Measurements from ENCODE around the gene CYB5R3.
"Not testable (repeated sequence)": the region's sequence is repeated elsewhere in the genome, so short reads cannot be mapped to it uniquely, and the experiment has no call there.

CYB5R3 gene

GRCh38 chr22:42596336-42596735 is 52.9 kb downstream of the CYB5R3 start:
- DNase-seq, result no peak

- no peak for DNase-seq
Measured at GRCh38 chr22:42595434-42595833, 53.8 kb downstream of the CYB5R3 start.

GRCh38 chr22:42591987-42592386 is 57.2 kb downstream of the CYB5R3 start:
- no peak for DNase-seq

- no peak for DNase-seq
Measured at GRCh38 chr22:42587588-42588175, 61.5 kb downstream of the CYB5R3 start.

GRCh38 chr22:42586381-42586780 is 62.8 kb downstream of the CYB5R3 start:
- DNase-seq, result no peak

GRCh38 chr22:42585096-42585495 is 64.1 kb downstream of the CYB5R3 start:
- DNase-seq, result no peak

DNA sequence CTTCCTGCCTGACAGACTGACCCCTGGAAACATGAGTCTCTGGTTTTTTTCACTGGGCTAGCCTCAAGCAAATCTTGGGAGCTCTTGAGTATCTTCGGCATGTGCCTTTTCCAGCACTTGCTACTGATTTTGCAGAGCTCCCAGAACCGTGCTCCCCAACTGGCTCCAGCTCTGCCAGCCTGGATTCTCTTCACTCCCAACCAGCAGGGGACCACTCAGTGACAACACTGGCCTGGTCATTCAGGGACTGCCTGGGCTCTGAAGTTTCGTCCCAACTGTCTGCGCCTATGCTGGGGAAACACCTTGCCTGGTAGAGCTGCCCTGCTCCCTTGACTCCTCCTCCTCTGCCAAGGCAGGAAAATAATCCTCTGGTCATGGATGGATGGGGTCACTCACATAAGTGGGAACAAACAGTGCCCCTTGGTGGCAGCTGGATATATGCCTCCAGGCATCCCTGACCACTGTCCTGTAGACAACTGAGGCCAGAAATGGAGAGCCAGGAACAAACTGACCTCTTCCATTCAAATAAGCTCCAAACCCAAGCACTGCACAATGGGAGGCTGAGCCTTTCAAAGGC is 64.7 kb downstream of the CYB5R3 start:
- no peak for DNase-seq

DNA sequence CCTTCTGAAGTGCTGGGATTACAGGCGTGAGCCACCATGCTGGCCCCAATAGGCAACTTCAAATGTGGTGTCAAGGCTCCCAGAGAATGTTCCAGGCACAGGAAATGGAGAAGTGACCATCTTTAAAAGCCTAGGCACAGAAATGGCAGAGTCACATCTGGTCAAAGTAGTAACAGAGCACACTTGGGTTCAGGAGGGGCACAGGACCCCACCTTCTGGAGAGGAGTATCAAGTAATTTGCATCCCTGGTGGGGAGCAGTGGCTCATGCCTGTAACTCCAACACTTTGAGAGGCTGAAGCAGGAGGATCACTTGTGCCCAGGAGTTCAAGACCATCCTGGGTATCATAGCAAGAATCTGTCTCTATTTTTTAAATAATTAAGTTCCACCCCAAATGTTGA is 66.2 kb downstream of the CYB5R3 start:
- no peak for DNase-seq

DNA sequence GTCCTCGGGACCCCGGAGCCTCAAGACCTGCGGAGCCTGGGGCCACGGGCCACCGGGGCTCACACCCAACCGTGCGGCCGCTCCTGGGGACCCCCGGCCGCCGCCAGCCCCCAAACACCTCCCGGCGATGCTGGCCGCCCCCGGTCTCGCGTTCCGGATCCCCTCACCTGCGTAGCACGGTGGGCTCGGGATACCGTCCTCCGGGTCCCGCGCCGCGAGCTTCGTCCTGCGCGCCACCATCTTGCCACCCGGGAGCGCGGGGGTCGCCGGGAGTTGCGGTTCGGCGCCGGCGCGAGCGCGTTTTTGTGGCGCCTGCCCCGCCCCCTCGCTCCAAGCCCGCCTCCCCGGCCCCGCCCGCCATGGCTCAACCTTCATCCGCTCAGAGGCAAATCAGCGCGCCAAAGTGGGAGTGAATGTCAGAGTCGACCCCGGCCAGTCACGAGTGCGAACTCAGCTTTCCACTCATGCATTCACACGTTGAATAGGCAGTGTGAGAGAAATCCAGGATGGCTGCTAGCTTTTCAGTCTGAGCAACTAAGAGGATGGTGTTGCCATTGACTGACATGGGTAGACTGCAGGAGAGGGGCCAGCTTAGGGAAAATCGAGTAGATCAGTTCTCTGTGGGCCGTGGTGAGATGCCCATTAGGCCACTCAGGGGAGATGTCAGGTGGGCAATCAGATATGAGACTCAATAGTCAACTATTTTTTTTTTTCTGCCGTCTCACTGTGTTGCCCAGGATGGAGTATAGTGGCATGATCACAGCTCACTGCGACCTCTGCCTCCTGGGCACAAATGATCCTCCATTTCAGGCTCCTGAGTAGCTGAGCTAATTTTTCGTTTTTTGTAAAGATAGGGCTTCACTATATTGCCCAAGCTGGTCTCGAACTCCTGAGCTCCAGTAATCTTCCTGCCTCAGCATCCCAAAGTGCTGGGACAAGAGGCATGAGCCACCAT is 67.2 kb downstream of the CYB5R3 start:
- DNase-seq, result peak; percentile 69

DNA sequence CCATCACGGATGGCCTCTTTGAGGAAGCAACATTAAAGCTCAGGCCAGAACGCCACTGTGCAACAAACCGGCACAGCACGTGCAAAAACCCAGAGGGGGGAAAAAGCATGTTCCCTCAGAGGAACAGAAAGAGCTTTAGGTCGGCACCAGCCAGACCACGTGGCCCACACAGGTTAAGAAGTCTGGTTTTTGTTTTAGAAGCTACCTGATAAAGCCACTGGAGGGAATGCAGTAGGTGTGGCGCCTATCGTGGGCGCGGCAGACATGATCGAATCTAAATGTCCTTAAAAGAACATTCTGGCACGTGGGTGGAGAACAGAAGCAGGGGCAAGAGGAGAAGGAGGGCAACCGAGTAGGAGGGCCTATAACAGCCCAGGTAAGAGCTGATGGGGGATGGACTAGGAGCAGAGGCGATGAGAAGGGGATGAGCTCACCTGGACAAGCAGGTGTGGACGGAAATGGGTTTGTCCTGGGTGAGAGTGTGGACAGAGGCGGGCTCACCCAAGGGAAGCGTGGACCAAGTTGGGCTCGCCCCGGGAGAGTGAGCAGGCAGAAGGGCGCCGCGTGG is 67.9 kb downstream of the CYB5R3 start:
- DNase-seq, result not testable (repeated sequence)

GRCh38 chr22:42580040-42580439 is 69.2 kb downstream of the CYB5R3 start:
- not testable (repeated sequence) for DNase-seq

GRCh38 chr22:42577623-42578240 is 71.5 kb downstream of the CYB5R3 start:
- no peak for DNase-seq

DNA sequence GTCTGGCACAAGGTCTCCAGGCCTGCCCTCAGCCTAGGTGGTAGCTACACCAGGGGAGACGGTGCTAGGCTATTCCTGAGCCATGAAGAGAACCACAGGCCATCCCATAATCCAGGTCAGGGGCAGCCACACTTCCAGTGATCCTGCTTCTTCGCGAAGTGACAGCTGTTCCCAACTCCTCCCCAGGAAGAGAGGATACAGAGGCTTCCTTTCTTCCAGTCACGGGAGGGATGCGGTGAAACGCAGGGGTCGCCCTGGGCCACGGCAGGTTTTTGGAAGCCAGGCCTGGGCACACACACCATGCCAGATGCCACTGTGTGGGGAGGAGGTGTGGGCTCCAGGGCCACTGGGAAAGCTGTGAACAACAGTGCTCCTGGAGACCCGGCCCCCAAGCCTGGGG is 72.1 kb downstream of the CYB5R3 start:
- DNase-seq, result not testable (repeated sequence)

DNA sequence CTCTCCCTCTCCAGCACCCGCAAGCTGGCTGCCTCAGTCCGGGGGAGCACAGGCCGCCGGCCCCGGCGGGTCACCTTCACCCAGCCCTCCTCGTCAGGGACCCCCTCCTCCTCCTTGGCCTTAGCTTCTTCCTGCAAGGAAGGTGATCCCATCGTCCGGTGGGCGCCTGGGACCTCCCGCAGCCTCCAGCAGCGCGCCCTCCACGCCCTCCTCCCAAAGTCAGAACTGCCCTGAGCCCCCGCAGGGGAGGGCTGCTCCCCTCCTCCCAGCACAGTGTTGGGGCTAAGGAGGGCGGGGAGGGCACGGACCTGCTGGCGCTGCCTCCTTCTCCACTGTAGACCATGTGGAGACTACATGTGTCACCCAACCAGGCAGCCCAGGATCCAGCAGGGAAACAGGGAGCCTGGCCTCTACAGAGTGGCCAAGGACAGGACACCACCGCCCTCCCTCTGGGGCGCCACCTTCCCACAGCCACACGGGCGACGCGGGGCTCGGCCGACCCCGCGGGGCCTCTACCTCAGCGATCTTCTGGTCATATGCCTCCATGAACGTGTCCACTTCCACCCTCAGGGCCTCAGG is 73.1 kb downstream of the CYB5R3 start:
- DNase-seq, result not testable (repeated sequence)

DNA sequence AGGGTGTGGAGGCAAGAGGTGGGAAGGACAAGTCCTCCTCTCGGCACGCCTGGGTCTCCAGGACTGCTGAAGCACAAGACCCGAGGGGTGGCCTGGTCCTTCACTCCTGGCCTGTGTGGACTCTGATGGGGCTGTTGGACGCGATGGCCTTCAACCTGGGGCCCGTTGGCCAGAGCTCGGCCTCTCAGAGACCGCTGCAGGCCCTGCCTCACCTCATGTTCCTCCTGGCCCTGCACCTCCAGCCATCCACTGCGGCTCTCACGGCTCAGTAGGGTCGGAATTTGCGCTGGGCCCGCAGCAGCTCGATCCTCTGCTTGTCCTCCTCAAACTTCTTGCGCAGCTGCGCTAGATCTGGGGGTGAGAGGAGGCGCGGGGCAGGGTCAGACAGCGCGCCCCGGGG is 74.7 kb downstream of the CYB5R3 start:
- DNase-seq, result not testable (repeated sequence)

DNA sequence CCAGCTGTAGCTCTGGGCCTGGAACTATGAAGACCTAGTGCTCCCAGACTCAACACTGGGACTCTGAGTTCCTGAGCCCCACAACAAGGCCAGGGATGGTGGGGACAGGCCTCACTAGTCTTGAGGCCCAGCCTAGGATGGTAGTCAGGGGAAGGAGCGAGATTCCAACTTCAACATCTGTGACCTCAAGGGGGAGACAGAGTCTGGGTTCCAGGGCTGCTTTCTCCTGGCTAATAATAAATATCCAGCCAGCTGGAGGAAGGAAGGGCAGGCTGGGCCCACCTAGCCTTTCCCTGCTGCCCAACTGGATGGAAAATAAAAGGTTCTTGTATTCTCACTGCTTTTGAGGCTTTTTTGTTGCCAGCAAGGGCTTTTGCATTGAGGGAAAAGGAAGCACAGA is 75.1 kb downstream of the CYB5R3 start:
- DNase-seq, result not testable (repeated sequence)

DNA sequence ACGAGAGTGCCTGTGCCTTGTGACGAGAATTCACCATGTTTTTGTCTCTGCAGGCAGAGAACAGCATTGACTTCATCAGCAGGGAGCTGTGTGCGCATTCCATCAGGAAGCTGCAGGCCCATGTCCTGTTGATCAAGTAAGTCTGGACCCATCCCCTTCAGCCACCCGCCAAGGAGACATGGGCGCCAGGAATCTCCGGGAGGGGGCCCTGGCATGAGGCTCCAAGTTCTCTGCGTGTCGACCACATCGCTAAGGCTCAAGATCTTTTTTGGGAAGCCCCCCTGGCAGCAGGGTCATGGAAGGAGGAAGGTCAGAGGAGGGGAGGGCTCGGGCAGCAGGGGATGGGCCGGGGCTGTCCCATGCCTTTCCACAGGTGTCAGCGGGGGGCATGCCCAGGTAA is 78.1 kb downstream of the CYB5R3 start:
- DNase-seq, result not testable (repeated sequence)

GRCh38 chr22:42570580-42570979 is 78.6 kb downstream of the CYB5R3 start:
- DNase-seq, result not testable (repeated sequence)

- not testable (repeated sequence) for DNase-seq
Measured at GRCh38 chr22:42567950-42568349, 81.2 kb downstream of the CYB5R3 start.

Data from CD4-positive, alpha-beta T cell treated with Interleukin-4 for 4 hours (primary cell).